ENCODE results near the gene CDH4. TPM values are rescaled to one million over a fixed set of nuclear protein-coding genes. Genes with fewer than 3 reads are reported as not detected.

The CDH4 gene
- total and polyA plus RNA-seq, 2 of the 8 experiments (the other 6 are each of a cell fraction or from before 2014, with no cell fraction given), result 4.3 to 7.9 TPM

GRCh38 chr20:61400499-61400898 lies 148.4 kb downstream of the CDH4 start:
- Histone ChIP-seq H2BK20ac (ENCODE audit: low read length) (no peak overlapping the region), H3K4me2 (ENCODE audit: insufficient read depth in 1 of 2, low read depth in 2 of 2, low read length in 2 of 2) (no peak overlapping the region), H2BK15ac (ENCODE audit: low read length) (no peak overlapping the region), H3K79me1 (ENCODE audit: low read depth, low read length) (no peaks in the 10 kb centered on the region; the same call in 1 of the 2 replicates), H3K27ac (ENCODE audit: low read depth, low read length) (no peak overlapping the region), H3K9me3 (ENCODE audit: insufficient read depth in 2 of 2, low read depth in 1 of 2, low read length in 1 of 2) (peaks cover 0 to 5% of the 10 kb centered on the region in 2 experiments; a peak in 1 of 4 replicates), H3K23ac (ENCODE audit: insufficient read length) (no peak overlapping the region), H3K79me2 (ENCODE audit: control insufficient read depth in 1 of 2, insufficient read depth in 2 of 2, low read length in 2 of 2) (no peaks in the 10 kb centered on the region), H3K4ac (replicated peaks; ENCODE audit: insufficient read length, low read depth, low read length) (no peak overlapping the region), H3K56ac (replicated peaks; ENCODE audit: insufficient read length, low read depth, low read length) (no peak overlapping the region), H2BK12ac (ENCODE audit: low read depth, low read length) (no peak overlapping the region), H2AFZ (ENCODE audit: low read length) (no peak overlapping the region), H3K36me3 (ENCODE audit: control insufficient read depth in 2 of 4, insufficient read depth in 4 of 4, low read length in 3 of 4) (no peaks in the 10 kb centered on the region), H3K14ac (ENCODE audit: insufficient read length) (no peak overlapping the region), H4K20me1 (replicated peaks in 1 of 2; ENCODE audit: control insufficient read depth in 1 of 2, insufficient read depth in 2 of 2, low read length in 2 of 2) (peaks cover 0 to 4% of the 10 kb centered on the region in 2 experiments), H2AK5ac (ENCODE audit: low read depth, low read length) (no peak overlapping the region), H3K4me1 (replicated peaks in 1 of 4; ENCODE audit: control insufficient read depth in 3 of 4, insufficient read depth in 4 of 4, low read length in 3 of 4) (no peaks in the 10 kb centered on the region), H2BK120ac (replicated peaks; ENCODE audit: low read depth, low read length) (no peak overlapping the region), H4K8ac (ENCODE audit: extremely low read depth, insufficient read depth, low read length) (no peak overlapping the region), H3K23me2 (ENCODE audit: low read depth, low read length) (no peaks in the 10 kb centered on the region), H3K18ac (ENCODE audit: extremely low read depth, low read length) (no peak overlapping the region), H2BK5ac (ENCODE audit: low read depth, low read length) (no peak overlapping the region), H3K27me3 (replicated peaks in 1 of 4; ENCODE audit: control insufficient read depth in 3 of 4, extremely low read depth in 1 of 4, insufficient read depth in 3 of 4, low read length in 3 of 4) (peaks cover 0 to 9% (median 5%) of the 10 kb centered on the region in 4 experiments; a peak in 4 of 7 replicates), H3K4me3 (ENCODE audit: extremely low read depth in 1 of 4, insufficient read depth in 2 of 4, low read depth in 3 of 4, low read length in 4 of 4) (no peak overlapping the region), H4K91ac (replicated peaks; ENCODE audit: insufficient read length, low read length) (no peak overlapping the region), H3K9ac (replicated peaks in 1 of 4; ENCODE audit: extremely low read depth in 1 of 4, low read depth in 3 of 4, low read length in 3 of 4) (no peak overlapping the region), H4K5ac (ENCODE audit: insufficient read length, low read depth, low read length) (no peak overlapping the region)
- FAIRE-seq (no peak), DNase-seq (ENCODE audit: low read depth in 1 of 2, low spot score in 2 of 2) (no peak)
- ChIA-PET CTCF (ENCODE audit: partially characterized antibody) (interaction anchor here (0.9 kb wide), 1 partner anchor 9 kb away, joined by 3 read pairs; no protein-coding TSS in a partner anchor), POLR2A (ENCODE audit: partially characterized antibody) (no interaction called here)
- WGBS, 2 experiments (ENCODE audit: extremely low coverage in 1 of 2, insufficient coverage in 1 of 2, insufficient read length in 1 of 2, insufficient replicate concordance in 2 of 2, low coverage in 1 of 2, low lambda C conversion rate in 2 of 2, missing lambda C conversion rate in 1 of 2), result 86% methylated on average over 8 of the region's 8 CpGs; no CpG with 5 or more reads in 1 of the 2 experiments
- TF ChIP-seq RBBP5 (IDR thresholded peaks at IDR 0.05; ENCODE audit: borderline replicate concordance, low read depth, low read length), result no peak

All from H1 (cell line).